A549 (cell line): ENCODE data around the gene ITCH. TPM values are rescaled to one million over a fixed set of nuclear protein-coding genes. Genes with fewer than 3 reads are reported as not detected.

ENCODE experiments used
- ATAC-seq, 2 experiments: fragments of 200-7000 bp in 1 of 2; fragments of >200 bp in 1 of 2; cut with Nextera tagmentation in 1 of 2; cut with Tn5 transposase in 1 of 2; 3 replicates each; pipeline versions ENCODE4 v1.8.0 to v1.9.1; 2018 to 2020; ENCODE audit warnings: mild to moderate bottlenecking in 1 of 2, moderate library complexity in 1 of 2
- CTCF ChIA-PET: fragments of 300-600 bp; sonication (Branson Sonifier 250); formaldehyde crosslinking; extraction: SDS; loops from one replicate; lab custom pipeline; 2021; ENCODE audit warnings: antibody characterized with exemption, inconsistent platforms; lab: Yijun Ruan, JAX
- POLR2A ChIA-PET: fragments of 350-600 bp; formaldehyde crosslinking; extraction: SDS; loops from one replicate; lab custom pipeline; 2021; ENCODE audit warnings: antibody characterized with exemption, inconsistent platforms; lab: Yijun Ruan, JAX
- DNase-seq, 2 experiments: peaks; one replicate each; pipeline versions ENCODE4 v3.0.0 to v3.0.0-alpha.2; 2011 to 2016; ENCODE audit warnings: low read depth in 1 of 2, low spot score in 1 of 2
- FAIRE-seq: peaks from 2 replicates; lab custom pipeline; 2011; peaks lifted over from hg19 to GRCh38; lab: Jason Lieb, UNC
- H3K27ac ChIP-seq, 2 experiments: fragments of >200 bp; sonication (Bioruptor Twin); formaldehyde crosslinking; 3 replicates each; pipeline ENCODE4 v1.5.1; 2016 to 2017
- H3K4me1 ChIP-seq: fragments of >200 bp; sonication (Bioruptor Twin); formaldehyde crosslinking; 3 replicates; pipeline ENCODE4 v1.6.1; 2016
- H3K4me2 ChIP-seq: fragments of >200 bp; sonication (Bioruptor Twin); formaldehyde crosslinking; 3 replicates; pipeline ENCODE4 v1.6.1; 2016
- H3K4me3 ChIP-seq: fragments of >200 bp; sonication (Bioruptor Twin); formaldehyde crosslinking; 3 replicates; pipeline ENCODE4 v1.5.1; 2016
- H3K9me3 ChIP-seq: fragments of >200 bp; sonication (Bioruptor Twin); formaldehyde crosslinking; 3 replicates; pipeline ENCODE4 v1.6.1; 2016
- BHLHE40 ChIP-seq: IDR thresholded peaks from 2 replicates; pipeline ENCODE4 v1.6.1; 2012; ENCODE audit warnings: low read depth, low read length, inconsistent platforms
- CBX2 ChIP-seq: fragments of 200-600 bp; sonication (generic); IDR thresholded peaks from 2 replicates; pipeline ENCODE4 v1.6.1; 2016; ENCODE audit warnings: low read depth, mild to moderate bottlenecking, borderline replicate concordance
- CHD4 ChIP-seq: fragments of 200-600 bp; sonication (generic); IDR thresholded peaks from 2 replicates; pipeline ENCODE4 v1.6.1; 2016; ENCODE audit warnings: antibody characterized with exemption, mild to moderate bottlenecking, borderline replicate concordance
- ESRRA ChIP-seq: fragments of 150-350 bp; IDR thresholded peaks from 2 replicates; pipeline ENCODE4 v1.6.1; 2014; ENCODE audit warnings: mild to moderate bottlenecking, low read length, borderline replicate concordance
- FOSL2 ChIP-seq, 2 experiments: fragments of 450-650 bp in 1 of 2; fragments of >200 bp in 1 of 2; sonication (Bioruptor Twin) in 1 of 2; formaldehyde crosslinking; IDR thresholded peaks; 2 replicates each; pipeline versions ENCODE4 v1.5.0 to v1.6.1; 2016 to 2020; ENCODE audit warnings: mild to moderate bottlenecking in 1 of 2, moderate library complexity in 1 of 2
- FOXS1 ChIP-seq: fragments of 250-450 bp; sonication (Bioruptor Pico); IDR thresholded peaks from 2 replicates; pipeline ENCODE4 v1.5.0; 2020; ENCODE audit warnings: mild to moderate bottlenecking, moderate library complexity
- GATA3 ChIP-seq: IDR thresholded peaks from 2 replicates; pipeline ENCODE4 v1.6.1; 2012; ENCODE audit warnings: borderline replicate concordance
- HOXA7 ChIP-seq: fragments of 250-450 bp; sonication (Bioruptor Pico); IDR thresholded peaks from 2 replicates; pipeline ENCODE4 v1.5.0; 2020; ENCODE audit warnings: mild to moderate bottlenecking, moderate library complexity
- HOXB5 ChIP-seq: fragments of 250-450 bp; sonication (Bioruptor Pico); IDR thresholded peaks from 2 replicates; pipeline ENCODE4 v1.5.0; 2020; ENCODE audit warnings: mild to moderate bottlenecking, moderate library complexity
- JUN ChIP-seq, 2 experiments: fragments of >200 bp; sonication (Bioruptor Twin); formaldehyde crosslinking; IDR thresholded peaks; 2 replicates in 1 of 2; 3 replicates in 1 of 2; pipeline ENCODE4 v1.6.1; 2016 to 2017
- KDM1A ChIP-seq: fragments of 200-600 bp; sonication (generic); IDR thresholded peaks from 2 replicates; pipeline ENCODE4 v1.6.1; 2016; ENCODE audit warnings: low read depth, mild to moderate bottlenecking
- MYC ChIP-seq: IDR thresholded peaks from 2 replicates; pipeline ENCODE4 v1.6.1; 2012; ENCODE audit warnings: mild to moderate bottlenecking, inconsistent platforms, low read length, improper control_type of control experiment, borderline replicate concordance
- NFE2L2 ChIP-seq: fragments of 150-350 bp; conservative IDR thresholded peaks from 2 replicates; pipeline ENCODE4 v1.6.1; 2014; ENCODE audit warnings: low read length
- NR3C1 ChIP-seq: fragments of >200 bp; sonication (Bioruptor Twin); formaldehyde crosslinking; IDR thresholded peaks from 3 replicates; pipeline ENCODE4 v1.6.1; 2017
- PHF8 ChIP-seq: fragments of 200-600 bp; sonication (generic); IDR thresholded peaks from 2 replicates; pipeline ENCODE4 v1.6.1; 2016; ENCODE audit warnings: low read depth, mild to moderate bottlenecking, antibody characterized with exemption, moderate library complexity, borderline replicate concordance
- POLR2A ChIP-seq: IDR thresholded peaks from 2 replicates; pipeline ENCODE4 v1.6.1; 2012; ENCODE audit warnings: mild to moderate bottlenecking, low read length
- RAD21 ChIP-seq, 2 experiments: fragments of >200 bp in 1 of 2; sonication (Bioruptor Twin) in 1 of 2; formaldehyde crosslinking in 1 of 2; IDR thresholded peaks in 1 of 2; conservative IDR thresholded peaks in 1 of 2; 2 replicates in 1 of 2; 3 replicates in 1 of 2; pipeline ENCODE4 v1.6.1; 2012 to 2018; ENCODE audit warnings: inconsistent platforms in 1 of 2
- TP53 ChIP-seq: fragments of 250-450 bp; sonication (Bioruptor Pico); IDR thresholded peaks from 2 replicates; pipeline ENCODE4 v1.5.0; 2021; ENCODE audit warnings: mild to moderate bottlenecking, moderate library complexity
- ZFP36 ChIP-seq: fragments of 450-650 bp; IDR thresholded peaks from 2 replicates; pipeline ENCODE4 v1.6.1; 2014; ENCODE audit warnings: borderline replicate concordance; ENCODE audit not compliant: partially characterized antibody
- WGBS: methylation state at CpG from one replicate; pipeline ENCODE4 v1.1.6; 2017; ENCODE audit errors: missing lambda C conversion rate; 5-methylcytosine and 5-hydroxymethylcytosine counted together
- polyA plus RNA-seq, 4 experiments: library from polyadenylated mRNA; depleted of rRNA in 3 of 4; stranded (reverse); fragments of >200 nt; fragmentation: RNase III in 1 of 4; extraction: RNeasy Plus Mini Kit Qiagen cat#74134 plus additional on column Dnase treatment in 1 of 4; gene quantifications; 2 replicates in 3 of 4; 3 replicates in 1 of 4; pipeline ENCODE4 v1.2.3, GENCODE V29; 2011 to 2017
- TF ChIP-seq, protein P1 (sequence below): fragments of 250-450 bp; sonication (Bioruptor Pico); IDR thresholded peaks from 2 replicates; pipeline ENCODE4 v1.5.0; 2021; ENCODE audit warnings: mild to moderate bottlenecking, moderate library complexity, borderline replicate concordance
- TF ChIP-seq, protein P2 (sequence below): fragments of 200-600 bp; sonication (generic); IDR thresholded peaks from 2 replicates; pipeline ENCODE4 v1.6.1; 2016; ENCODE audit warnings: antibody characterized with exemption, mild to moderate bottlenecking, moderate library complexity
- TF ChIP-seq, protein P3 (sequence below): fragments of 150-350 bp; IDR thresholded peaks from 2 replicates; pipeline ENCODE4 v1.6.1; 2014; ENCODE audit warnings: low read depth, mild to moderate bottlenecking, low read length

The ITCH gene
- polyA plus RNA-seq, 2 of the 4 experiments (the other 2 are of a cell fraction), result 23.9 to 24.4 TPM

DNA sequence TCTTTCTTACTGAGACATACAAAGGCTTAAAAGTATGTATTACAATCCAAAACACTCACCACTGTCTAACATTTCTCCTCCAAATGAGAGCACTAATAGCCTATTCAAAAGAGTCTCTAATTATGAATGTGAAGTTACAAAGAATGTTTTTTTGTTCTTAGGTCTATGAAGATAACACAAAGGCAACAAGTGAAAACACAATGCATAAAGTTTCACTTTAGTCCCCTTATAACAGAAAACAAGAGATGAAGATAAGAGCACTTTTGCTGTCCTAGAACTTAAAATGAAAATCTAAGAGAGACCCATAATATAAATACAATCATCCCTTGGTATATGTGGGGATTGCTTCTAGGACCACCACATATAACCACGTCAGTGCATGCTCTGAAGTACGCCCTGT is 25.6 kb downstream of the ITCH start:
- POLR2A ChIA-PET, result no interaction called here
- 88% methylated on average over 2 of the region's 2 CpGs for WGBS

DNA sequence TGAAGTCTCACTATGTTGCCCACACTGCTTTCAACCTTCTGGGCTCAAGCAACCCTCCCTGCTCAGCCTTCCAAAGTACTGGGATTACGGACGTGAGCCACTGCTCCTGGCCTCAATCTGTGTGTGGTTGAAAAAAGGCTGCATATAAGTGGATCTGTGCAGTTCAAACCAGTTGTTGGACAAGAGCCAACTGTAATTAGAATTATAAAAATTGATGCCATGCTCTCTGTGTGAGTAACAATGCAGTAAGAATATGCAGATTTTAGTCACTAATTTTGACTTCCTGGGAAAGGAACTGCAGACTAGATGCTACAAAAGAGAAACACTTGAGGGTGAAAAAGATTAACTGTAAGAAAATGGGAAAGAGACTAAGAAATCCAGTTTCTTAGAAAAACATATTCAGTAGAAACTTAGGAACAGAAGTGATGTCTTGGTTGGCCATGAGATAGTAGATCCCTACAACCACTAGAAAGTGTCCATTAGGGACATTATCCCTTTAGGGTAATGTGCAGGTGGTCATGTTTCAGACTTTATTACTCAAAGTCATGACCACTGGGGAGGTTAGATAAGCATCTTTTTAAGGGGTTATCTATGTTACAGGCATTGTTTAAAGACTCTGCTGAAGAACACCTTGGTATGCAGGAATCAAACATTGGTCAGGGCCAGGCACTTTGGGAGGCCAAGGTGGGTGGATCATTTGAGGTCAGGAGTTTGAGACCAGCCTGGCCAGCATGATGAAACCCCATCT is 26.3 kb downstream of the ITCH start:
- peak; percentile 72; the same call in 1 of the 2 replicates for TF ChIP-seq GATA3
- TF ChIP-seq, protein P1, sequence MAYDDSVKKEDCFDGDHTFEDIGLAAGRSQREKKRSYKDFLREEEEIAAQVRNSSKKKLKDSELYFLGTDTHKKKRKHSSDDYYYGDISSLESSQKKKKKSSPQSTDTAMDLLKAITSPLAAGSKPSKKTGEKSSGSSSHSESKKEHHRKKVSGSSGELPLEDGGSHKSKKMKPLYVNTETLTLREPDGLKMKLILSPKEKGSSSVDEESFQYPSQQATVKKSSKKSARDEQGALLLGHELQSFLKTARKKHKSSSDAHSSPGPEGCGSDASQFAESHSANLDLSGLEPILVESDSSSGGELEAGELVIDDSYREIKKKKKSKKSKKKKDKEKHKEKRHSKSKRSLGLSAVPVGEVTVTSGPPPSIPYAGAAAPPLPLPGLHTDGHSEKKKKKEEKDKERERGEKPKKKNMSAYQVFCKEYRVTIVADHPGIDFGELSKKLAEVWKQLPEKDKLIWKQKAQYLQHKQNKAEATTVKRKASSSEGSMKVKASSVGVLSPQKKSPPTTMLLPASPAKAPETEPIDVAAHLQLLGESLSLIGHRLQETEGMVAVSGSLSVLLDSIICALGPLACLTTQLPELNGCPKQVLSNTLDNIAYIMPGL (CRISPR knock-in tag), result no peak
- FAIRE-seq, result no peak
- peak overlapping the region; percentile 64 for H3K4me2 ChIP-seq
- peak overlapping the region; percentile 60 to 86 for H3K27ac ChIP-seq
- no peak overlapping the region for H3K4me3 ChIP-seq
- no peak for ATAC-seq
- CTCF ChIA-PET, result interaction anchor here (1.7 to 1.9 kb wide), 2 partner anchors 77 to 134 kb away, joined by 5 to 9 read pairs; no protein-coding TSS in a partner anchor
- peak in 1 of 2 experiments; percentile 45 for DNase-seq
- no peaks in the 10 kb centered on the region for H3K9me3 ChIP-seq
- POLR2A ChIA-PET, result interaction anchor here (1.5 kb wide), 1 partner anchor 26 kb away, joined by 10 read pairs; the partner anchor contains the start of gene ITCH
- WGBS, result 85% methylated on average over 2 of the region's 2 CpGs
- H3K4me1 ChIP-seq, result peaks cover 82% of the 10 kb centered on the region

More for the DNA sequence above, 25.6 kb downstream of the ITCH start:
- peak overlapping the region; percentile 64; the same call in 1 of the 3 replicates for H3K4me2 ChIP-seq
- H3K4me3 ChIP-seq, result no peak overlapping the region
- H3K9me3 ChIP-seq, result no peaks in the 10 kb centered on the region
- CTCF ChIA-PET, result interaction anchor here (4.7 kb wide), 1 partner anchor 76 kb away, joined by 33 read pairs; no protein-coding TSS in a partner anchor
- no peak for ATAC-seq
- peak overlapping the region; percentile 60 to 86; a peak in 4 of 6 replicates for H3K27ac ChIP-seq
- FAIRE-seq, result no peak
- DNase-seq, result no peak
- peaks cover 78% of the 10 kb centered on the region for H3K4me1 ChIP-seq
- TF ChIP-seq RAD21 (conservative IDR thresholded peaks at IDR 0.05 in 1 of 2, IDR thresholded peaks at IDR 0.05 in 1 of 2) (no peak), HOXB5 (no peak), JUN (IDR thresholded peaks at IDR 0.05) (no peak), KDM1A (no peak), ESRRA (no peak), MYC (no peak), PHF8 (no peak), CHD4 (no peak), NR3C1 (no peak), NFE2L2 (no peak), HOXA7 (CRISPR knock-in tag) (no peak), POLR2A (no peak), FOSL2 (IDR thresholded peaks at IDR 0.05) (no peak), FOSL2 (CRISPR knock-in tag; IDR thresholded peaks at IDR 0.05) (no peak), CBX2 (no peak), TP53 (CRISPR knock-in tag) (no peak), ZFP36 (no peak), FOXS1 (CRISPR knock-in tag) (no peak), BHLHE40 (no peak)
- TF ChIP-seq, protein P2, sequence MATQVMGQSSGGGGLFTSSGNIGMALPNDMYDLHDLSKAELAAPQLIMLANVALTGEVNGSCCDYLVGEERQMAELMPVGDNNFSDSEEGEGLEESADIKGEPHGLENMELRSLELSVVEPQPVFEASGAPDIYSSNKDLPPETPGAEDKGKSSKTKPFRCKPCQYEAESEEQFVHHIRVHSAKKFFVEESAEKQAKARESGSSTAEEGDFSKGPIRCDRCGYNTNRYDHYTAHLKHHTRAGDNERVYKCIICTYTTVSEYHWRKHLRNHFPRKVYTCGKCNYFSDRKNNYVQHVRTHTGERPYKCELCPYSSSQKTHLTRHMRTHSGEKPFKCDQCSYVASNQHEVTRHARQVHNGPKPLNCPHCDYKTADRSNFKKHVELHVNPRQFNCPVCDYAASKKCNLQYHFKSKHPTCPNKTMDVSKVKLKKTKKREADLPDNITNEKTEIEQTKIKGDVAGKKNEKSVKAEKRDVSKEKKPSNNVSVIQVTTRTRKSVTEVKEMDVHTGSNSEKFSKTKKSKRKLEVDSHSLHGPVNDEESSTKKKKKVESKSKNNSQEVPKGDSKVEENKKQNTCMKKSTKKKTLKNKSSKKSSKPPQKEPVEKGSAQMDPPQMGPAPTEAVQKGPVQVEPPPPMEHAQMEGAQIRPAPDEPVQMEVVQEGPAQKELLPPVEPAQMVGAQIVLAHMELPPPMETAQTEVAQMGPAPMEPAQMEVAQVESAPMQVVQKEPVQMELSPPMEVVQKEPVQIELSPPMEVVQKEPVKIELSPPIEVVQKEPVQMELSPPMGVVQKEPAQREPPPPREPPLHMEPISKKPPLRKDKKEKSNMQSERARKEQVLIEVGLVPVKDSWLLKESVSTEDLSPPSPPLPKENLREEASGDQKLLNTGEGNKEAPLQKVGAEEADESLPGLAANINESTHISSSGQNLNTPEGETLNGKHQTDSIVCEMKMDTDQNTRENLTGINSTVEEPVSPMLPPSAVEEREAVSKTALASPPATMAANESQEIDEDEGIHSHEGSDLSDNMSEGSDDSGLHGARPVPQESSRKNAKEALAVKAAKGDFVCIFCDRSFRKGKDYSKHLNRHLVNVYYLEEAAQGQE, result no peak
- TF ChIP-seq, protein P3, sequence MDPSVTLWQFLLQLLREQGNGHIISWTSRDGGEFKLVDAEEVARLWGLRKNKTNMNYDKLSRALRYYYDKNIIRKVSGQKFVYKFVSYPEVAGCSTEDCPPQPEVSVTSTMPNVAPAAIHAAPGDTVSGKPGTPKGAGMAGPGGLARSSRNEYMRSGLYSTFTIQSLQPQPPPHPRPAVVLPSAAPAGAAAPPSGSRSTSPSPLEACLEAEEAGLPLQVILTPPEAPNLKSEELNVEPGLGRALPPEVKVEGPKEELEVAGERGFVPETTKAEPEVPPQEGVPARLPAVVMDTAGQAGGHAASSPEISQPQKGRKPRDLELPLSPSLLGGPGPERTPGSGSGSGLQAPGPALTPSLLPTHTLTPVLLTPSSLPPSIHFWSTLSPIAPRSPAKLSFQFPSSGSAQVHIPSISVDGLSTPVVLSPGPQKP, result no peak
- TF ChIP-seq, all 56 proteins: peak for 0
